Muscle of leg (tissue), 11 donors: ENCODE measurements around the gene PGM2. TPM values are rescaled to one million over a fixed set of nuclear protein-coding genes. Genes with fewer than 3 reads are reported as not detected.

Source experiments
- DNase-seq: peaks from one replicate; pipeline ENCODE4 v3.0.0; 2013
- H3K27ac ChIP-seq: one replicate; pipeline ENCODE4 v1.5.1; 2013; ENCODE audit warnings: mild to moderate bottlenecking, low read length, control low read depth
- H3K27me3 ChIP-seq: one replicate; pipeline ENCODE4 v1.6.1; 2013; ENCODE audit warnings: low read length; ENCODE audit not compliant: control insufficient read depth, insufficient read depth
- H3K36me3 ChIP-seq: one replicate; pipeline ENCODE4 v1.6.1; 2013; ENCODE audit warnings: low read length; ENCODE audit not compliant: control insufficient read depth, insufficient read depth
- H3K4me1 ChIP-seq: one replicate; pipeline ENCODE4 v1.6.1; 2013; ENCODE audit warnings: low read length; ENCODE audit not compliant: control insufficient read depth, insufficient read depth
- H3K4me3 ChIP-seq: one replicate; pipeline ENCODE4 v1.5.1; 2013; ENCODE audit warnings: low read length, control low read depth
- H3K9me3 ChIP-seq: replicated peaks from 2 replicates; pipeline ENCODE4 v1.6.1; 2013; ENCODE audit warnings: low read depth, low read length; ENCODE audit not compliant: control insufficient read depth
- WGBS: methylation state at CpG from one replicate; pipeline ENCODE4 v1.1.5; 2013; ENCODE audit warnings: missing lambda C conversion rate; ENCODE audit not compliant: insufficient coverage; 5-methylcytosine and 5-hydroxymethylcytosine counted together
- polyA plus RNA-seq, 8 donors: library from polyadenylated mRNA; unstranded; fragments of 120-200 nt; gene quantifications; one replicate each; pipeline versions ENCODE4 v1.2.1 to v1.2.3, GENCODE V29; 2013; ENCODE audit warnings: inconsistent platforms in 1 of 8, low replicate concordance in 1 of 8; ENCODE audit not compliant: insufficient read length in 8 of 8, insufficient read depth in 1 of 8
- total RNA-seq: library from RNA; stranded (reverse); fragments of 120-200 nt; gene quantifications from one replicate; pipeline ENCODE4 v1.2.4, GENCODE V29; 2013

PGM2 gene
- total and polyA plus RNA-seq, 9 donors, result 8.5 to 16.6 (median 11.2) TPM

DNA sequence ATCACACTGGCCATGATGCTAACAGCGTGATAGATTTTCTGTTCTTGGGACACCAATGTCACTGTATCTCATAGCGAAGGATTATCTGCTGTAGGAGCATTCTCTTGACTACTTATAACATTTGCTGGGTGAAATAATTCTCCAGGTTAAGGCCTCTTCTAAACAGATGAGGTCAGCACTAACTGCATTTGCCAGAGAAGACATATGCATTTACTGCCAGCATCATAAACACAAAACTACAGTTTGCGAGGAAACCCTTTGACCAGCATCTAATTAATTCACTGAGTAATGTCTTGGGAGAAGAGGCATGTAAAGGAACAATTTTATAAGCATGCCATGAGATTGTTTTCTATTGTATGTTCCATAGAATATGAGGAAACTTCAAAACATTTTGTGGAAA, 78.3 kb downstream of the PGM2 start:
- Histone ChIP-seq H3K4me3 (no peak overlapping the region), H3K9me3 (no peaks in the 10 kb centered on the region), H3K36me3 (no peaks in the 10 kb centered on the region), H3K4me1 (peaks cover 9% of the 10 kb centered on the region), H3K27me3 (no peaks in the 10 kb centered on the region), H3K27ac (no peak overlapping the region)
- no CpG with 5 or more reads among the region's 3 CpGs for WGBS
- DNase-seq, result peak; percentile 7

DNA sequence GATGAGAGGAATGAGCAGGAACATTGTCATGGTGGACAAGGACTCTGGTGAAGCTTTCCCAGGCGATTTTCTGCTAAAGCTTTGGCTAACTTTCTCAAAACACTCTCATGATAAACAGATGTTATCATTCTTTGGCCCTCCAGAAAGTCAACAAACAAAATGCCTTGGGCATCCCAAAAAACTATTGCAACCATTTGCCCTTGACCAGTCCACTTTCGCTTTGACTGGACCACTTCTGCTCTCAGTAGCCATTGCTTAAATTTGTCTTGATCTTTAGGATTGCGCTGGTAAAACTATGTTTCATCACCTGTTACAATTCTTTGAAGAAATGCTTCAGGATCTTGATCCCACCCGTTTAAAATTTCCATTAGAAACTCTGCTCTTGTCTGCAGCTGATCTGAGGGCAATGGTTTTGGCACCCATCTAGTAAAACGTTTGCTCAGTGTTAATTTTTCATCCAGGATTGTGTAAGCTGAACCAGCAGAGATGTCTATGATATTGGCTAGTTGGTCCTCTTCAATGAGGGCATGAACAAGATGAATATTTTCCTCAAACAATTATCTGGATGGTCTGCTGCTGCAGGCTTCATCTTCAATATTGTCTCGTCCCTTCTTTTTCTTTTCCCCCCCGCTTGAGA, 79.2 kb downstream of the PGM2 start:
- 79% methylated on average over 6 of the region's 7 CpGs for WGBS
- H3K27ac ChIP-seq, result no peak overlapping the region
- DNase-seq, result no peak
- no peak overlapping the region for H3K4me3 ChIP-seq
- H3K36me3 ChIP-seq, result no peaks in the 10 kb centered on the region
- no peaks in the 10 kb centered on the region for H3K9me3 ChIP-seq
- H3K27me3 ChIP-seq, result no peaks in the 10 kb centered on the region
- H3K4me1 ChIP-seq, result peaks cover 9% of the 10 kb centered on the region

DNA sequence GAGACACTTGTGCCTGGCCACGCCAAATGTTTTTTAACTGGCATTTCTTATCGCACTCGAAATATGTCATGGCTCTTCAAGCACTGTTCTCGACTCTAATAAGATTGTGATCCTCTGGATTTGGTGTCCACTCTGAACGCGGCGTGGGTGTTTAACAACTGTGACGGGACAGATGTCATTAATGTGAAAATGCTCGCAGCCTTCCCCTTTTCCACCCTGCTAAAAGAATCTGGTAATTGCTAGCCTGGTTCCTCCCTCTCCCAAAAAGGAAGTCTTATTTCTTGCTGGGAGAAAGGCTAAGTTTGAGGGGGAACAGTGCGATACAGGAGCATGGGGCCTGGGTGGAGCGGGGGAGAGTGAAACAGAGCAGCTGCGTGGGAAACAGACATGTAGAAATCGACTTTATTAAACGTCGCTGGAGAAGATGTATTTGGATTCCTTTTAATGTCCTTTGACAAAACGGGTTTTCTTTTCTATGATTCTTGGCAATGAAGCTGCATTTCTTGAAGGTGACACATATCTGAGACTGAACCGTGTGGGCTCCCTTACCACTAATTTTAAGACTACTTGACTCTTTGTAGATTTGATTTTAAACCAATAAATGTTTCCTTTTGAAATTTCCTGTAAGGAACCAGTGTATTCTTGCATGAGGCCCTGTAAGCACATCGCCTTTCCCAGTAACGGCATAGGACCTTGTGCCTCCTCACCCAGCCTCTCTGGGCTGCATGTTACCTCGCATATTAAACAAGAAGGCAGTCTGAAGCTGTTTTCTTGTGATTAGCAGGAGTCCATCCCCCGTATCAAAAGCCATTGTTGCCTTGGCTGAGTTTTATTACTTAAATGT, 82.2 kb downstream of the PGM2 start:
- peaks cover 9% of the 10 kb centered on the region for H3K4me1 ChIP-seq
- no peaks in the 10 kb centered on the region for H3K27me3 ChIP-seq
- DNase-seq, result peak; percentile 40
- H3K36me3 ChIP-seq, result no peaks in the 10 kb centered on the region
- H3K27ac ChIP-seq, result peak overlapping the region; percentile 9
- H3K9me3 ChIP-seq, result no peaks in the 10 kb centered on the region
- H3K4me3 ChIP-seq, result no peak overlapping the region
- WGBS, result 46% methylated on average over 15 of the region's 21 CpGs

DNA sequence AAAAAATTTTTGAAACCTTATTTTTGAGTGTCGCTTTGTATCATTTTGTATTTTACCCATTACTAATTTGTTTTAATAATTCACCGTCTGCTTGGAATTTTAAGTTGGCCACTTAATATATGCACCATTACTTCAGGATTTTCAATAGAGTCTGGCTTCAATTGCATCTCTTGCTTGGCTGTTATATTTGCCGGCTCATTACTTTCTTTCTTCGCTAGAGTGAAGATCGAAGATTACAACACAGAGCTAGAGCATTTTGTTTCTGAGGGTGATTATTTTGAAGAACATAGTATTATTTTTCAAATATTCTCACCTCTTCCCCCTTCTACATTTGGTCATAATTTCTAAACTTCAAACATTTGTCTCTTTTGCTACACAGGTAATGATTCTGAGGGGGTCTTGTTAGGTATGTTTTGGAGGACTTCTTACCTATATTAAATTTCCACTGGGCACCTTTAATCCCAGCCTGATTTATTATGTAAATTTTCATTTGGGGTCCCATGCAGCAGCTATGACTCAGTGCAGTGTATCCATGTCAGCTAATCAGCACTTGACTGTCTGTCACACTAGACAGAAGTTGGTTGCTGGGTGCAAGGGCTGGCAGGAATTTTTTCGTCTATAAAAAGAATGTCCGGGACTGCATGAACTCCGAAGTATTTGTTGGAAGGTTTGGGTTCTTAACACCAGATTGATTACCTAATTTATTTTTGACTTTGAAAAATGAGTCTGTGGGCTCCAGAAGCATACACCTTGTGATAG, 83.0 kb downstream of the PGM2 start:
- no CpG with 5 or more reads among the region's 8 CpGs for WGBS
- Histone ChIP-seq H3K36me3 (no peaks in the 10 kb centered on the region), H3K4me3 (no peak overlapping the region), H3K27me3 (no peaks in the 10 kb centered on the region), H3K9me3 (no peaks in the 10 kb centered on the region), H3K4me1 (peaks cover 9% of the 10 kb centered on the region), H3K27ac (no peak overlapping the region)
- no peak for DNase-seq

DNA sequence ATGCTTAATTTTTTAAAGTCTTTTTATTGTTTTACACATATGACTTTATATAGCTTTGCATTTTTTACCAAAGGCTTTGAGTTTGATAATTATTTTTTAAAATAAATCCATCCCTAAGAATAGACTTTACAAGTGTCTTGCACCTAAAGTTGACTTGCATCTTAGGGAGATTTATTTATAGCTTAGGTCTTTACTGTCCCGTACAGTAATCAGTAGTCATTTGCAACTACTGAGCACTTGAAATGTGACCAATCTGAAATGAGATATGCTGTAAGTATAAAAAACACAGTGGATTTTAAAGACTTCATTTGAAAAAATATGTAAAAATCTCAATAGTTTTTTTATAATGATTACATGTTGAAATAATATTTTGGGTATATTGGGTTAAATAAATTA, 83.6 kb downstream of the PGM2 start:
- WGBS, result no CpG with 5 or more reads among the region's 1 CpG

More for the DNA sequence above, 83.6 kb downstream of the PGM2 start:
- Histone ChIP-seq H3K27me3 (no peaks in the 10 kb centered on the region), H3K4me1 (peaks cover 9% of the 10 kb centered on the region), H3K4me3 (no peak overlapping the region), H3K9me3 (no peaks in the 10 kb centered on the region), H3K27ac (no peak overlapping the region), H3K36me3 (no peaks in the 10 kb centered on the region)
- DNase-seq, result no peak

Other genes with a start within 250 kb of the PGM2 start
- gene RELL1, start 140.3 kb upstream of the PGM2 start, total RNA-seq, result 44.7 TPM
- gene RELL1, start 140.3 kb upstream of the PGM2 start, polyA plus RNA-seq, result 10 to 100 TPM in 7 of 8 donors, 1 to 10 TPM in 1; 9.7 to 18.7 (median 13.2) TPM
- gene TBC1D1, start 64.4 kb downstream of the PGM2 start, total RNA-seq, result 42.8 TPM
- 10 to 100 TPM; 38.0 to 85.3 (median 56.6) TPM for gene TBC1D1, start 64.4 kb downstream of the PGM2 start, polyA plus RNA-seq
- gene PTTG2, start 133.7 kb downstream of the PGM2 start, total RNA-seq, result 0.09 TPM
- under 1 TPM in 1 of 8 donors, not detected in 7; 0.19 TPM for gene PTTG2, start 133.7 kb downstream of the PGM2 start, polyA plus RNA-seq